Measurements from ENCODE around the gene SRL. TPM values are rescaled to one million over a fixed set of nuclear protein-coding genes. Genes with fewer than 3 reads are reported as not detected.

SRL gene
- total and polyA plus RNA-seq, 4 donors = 0.14 to 0.22 (median 0.17) TPM

DNA sequence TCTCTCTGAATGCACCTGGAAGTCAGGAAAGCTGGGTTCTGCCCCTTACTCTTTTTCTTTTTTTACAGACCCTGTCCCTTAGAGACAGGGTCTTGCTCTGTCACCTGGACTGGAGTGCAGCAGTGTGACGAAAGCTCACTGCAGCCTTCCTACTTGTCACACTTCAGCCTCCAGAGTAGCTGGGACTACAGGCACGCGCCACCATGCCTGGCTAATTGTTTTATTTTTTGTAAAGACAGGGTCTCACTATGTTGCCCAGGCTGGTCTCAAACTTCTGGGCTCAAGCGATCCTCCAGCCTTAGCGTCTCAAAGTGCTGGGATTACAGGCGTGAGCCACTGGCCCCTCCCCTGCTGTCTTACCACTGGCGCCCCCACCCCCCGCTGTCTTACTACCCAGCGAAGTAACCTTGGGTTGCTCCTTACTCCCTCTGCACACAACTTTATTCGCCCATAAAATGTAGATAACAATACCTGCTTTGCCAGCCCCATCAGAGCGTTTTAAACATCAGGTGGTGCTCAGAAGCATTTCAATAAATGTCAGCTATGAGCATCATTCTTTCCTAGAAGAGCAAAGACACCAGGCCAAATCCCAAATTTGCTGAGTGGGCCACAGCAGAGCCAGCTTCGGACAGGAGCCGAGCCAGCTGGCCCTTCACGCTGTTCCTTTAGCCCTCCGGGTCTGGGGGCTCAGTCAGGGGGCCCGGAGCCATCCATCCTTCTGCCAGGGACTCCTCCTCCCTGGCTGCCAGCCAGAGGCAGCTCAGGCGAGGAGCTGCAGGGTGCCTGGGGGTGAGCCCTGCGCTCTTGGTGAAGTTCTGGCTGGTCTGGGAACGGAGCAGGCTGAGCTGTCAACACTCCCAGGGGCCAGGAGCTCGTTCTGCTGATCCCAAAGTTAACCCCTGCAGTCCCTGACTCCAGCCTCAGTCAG, 24.4 kb downstream of the SRL start:
- Histone ChIP-seq H3K4me3 (ENCODE audit: low read depth in 1 of 3, low read length in 3 of 3) (no peak overlapping the region), H3K4me1 (ENCODE audit: control insufficient read depth in 4 of 4, insufficient read depth in 4 of 4, low read length in 3 of 4) (no peaks in the 10 kb centered on the region), H3K27me3 (ENCODE audit: control insufficient read depth in 4 of 4, insufficient read depth in 4 of 4, low read length in 3 of 4) (no peaks in the 10 kb centered on the region), H3K36me3 (ENCODE audit: control insufficient read depth in 4 of 4, insufficient read depth in 3 of 4, low read depth in 1 of 4, low read length in 3 of 4) (no peaks in the 10 kb centered on the region), H3K9me3 (ENCODE audit: control insufficient read depth in 4 of 4, low read length in 3 of 4) (no peaks in the 10 kb centered on the region), H3K9ac (ENCODE audit: low read depth in 1 of 2, low read length in 2 of 2) (no peak overlapping the region), H3K27ac (ENCODE audit: low read depth in 1 of 2, low read length in 2 of 2) (no peak overlapping the region)
- no peak for TF ChIP-seq EGR1 (IDR thresholded peaks at IDR 0.05; ENCODE audit: low read depth in 2 of 2)
- TF ChIP-seq YY1 (IDR thresholded peaks at IDR 0.05) = no peak
- TF ChIP-seq, protein P1, sequence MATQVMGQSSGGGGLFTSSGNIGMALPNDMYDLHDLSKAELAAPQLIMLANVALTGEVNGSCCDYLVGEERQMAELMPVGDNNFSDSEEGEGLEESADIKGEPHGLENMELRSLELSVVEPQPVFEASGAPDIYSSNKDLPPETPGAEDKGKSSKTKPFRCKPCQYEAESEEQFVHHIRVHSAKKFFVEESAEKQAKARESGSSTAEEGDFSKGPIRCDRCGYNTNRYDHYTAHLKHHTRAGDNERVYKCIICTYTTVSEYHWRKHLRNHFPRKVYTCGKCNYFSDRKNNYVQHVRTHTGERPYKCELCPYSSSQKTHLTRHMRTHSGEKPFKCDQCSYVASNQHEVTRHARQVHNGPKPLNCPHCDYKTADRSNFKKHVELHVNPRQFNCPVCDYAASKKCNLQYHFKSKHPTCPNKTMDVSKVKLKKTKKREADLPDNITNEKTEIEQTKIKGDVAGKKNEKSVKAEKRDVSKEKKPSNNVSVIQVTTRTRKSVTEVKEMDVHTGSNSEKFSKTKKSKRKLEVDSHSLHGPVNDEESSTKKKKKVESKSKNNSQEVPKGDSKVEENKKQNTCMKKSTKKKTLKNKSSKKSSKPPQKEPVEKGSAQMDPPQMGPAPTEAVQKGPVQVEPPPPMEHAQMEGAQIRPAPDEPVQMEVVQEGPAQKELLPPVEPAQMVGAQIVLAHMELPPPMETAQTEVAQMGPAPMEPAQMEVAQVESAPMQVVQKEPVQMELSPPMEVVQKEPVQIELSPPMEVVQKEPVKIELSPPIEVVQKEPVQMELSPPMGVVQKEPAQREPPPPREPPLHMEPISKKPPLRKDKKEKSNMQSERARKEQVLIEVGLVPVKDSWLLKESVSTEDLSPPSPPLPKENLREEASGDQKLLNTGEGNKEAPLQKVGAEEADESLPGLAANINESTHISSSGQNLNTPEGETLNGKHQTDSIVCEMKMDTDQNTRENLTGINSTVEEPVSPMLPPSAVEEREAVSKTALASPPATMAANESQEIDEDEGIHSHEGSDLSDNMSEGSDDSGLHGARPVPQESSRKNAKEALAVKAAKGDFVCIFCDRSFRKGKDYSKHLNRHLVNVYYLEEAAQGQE (IDR thresholded peaks at IDR 0.05) = no peak
- TF ChIP-seq RAD21 (IDR thresholded peaks at IDR 0.05) = no peak
- TF ChIP-seq FOXA1 (IDR thresholded peaks at IDR 0.05) = no peak
- TF ChIP-seq SP1 (IDR thresholded peaks at IDR 0.05) = no peak
- TF ChIP-seq HNF4G (IDR thresholded peaks at IDR 0.05) = no peak
- 66% methylated on average over 20 of the region's 20 CpGs for WGBS
- DNase-seq (ENCODE audit: low spot score) = no peak

GRCh38 chr16:4216596-4216995, 25.3 kb downstream of the SRL start:
- 92% methylated on average over 5 of the region's 5 CpGs for WGBS
- no peak overlapping the region for H3K4me3 ChIP-seq (ENCODE audit: low read depth in 1 of 3, low read length in 3 of 3)
- DNase-seq (ENCODE audit: low spot score) = no peak
- no peaks in the 10 kb centered on the region for H3K4me1 ChIP-seq (ENCODE audit: control insufficient read depth in 4 of 4, insufficient read depth in 4 of 4, low read length in 3 of 4)
- TF ChIP-seq RAD21 (IDR thresholded peaks at IDR 0.05) (no peak), MAX (IDR thresholded peaks at IDR 0.05) (no peak), GABPA (IDR thresholded peaks at IDR 0.05 in 1 of 2, conservative IDR thresholded peaks at IDR 0.05 in 1 of 2) (no peak), YY1 (IDR thresholded peaks at IDR 0.05) (no peak), NR2F2 (IDR thresholded peaks at IDR 0.05) (no peak), HNF4G (IDR thresholded peaks at IDR 0.05) (no peak), EGR1 (IDR thresholded peaks at IDR 0.05; ENCODE audit: low read depth in 2 of 2) (no peak), FOXA2 (IDR thresholded peaks at IDR 0.05) (no peak), HNF4A (conservative IDR thresholded peaks at IDR 0.05) (no peak), TAF1 (conservative IDR thresholded peaks at IDR 0.05) (no peak), RXRA (IDR thresholded peaks at IDR 0.05) (no peak), JUND (IDR thresholded peaks at IDR 0.05) (no peak), SP1 (IDR thresholded peaks at IDR 0.05) (no peak), FOXA1 (IDR thresholded peaks at IDR 0.05) (no peak)
- TF ChIP-seq, protein P2, sequence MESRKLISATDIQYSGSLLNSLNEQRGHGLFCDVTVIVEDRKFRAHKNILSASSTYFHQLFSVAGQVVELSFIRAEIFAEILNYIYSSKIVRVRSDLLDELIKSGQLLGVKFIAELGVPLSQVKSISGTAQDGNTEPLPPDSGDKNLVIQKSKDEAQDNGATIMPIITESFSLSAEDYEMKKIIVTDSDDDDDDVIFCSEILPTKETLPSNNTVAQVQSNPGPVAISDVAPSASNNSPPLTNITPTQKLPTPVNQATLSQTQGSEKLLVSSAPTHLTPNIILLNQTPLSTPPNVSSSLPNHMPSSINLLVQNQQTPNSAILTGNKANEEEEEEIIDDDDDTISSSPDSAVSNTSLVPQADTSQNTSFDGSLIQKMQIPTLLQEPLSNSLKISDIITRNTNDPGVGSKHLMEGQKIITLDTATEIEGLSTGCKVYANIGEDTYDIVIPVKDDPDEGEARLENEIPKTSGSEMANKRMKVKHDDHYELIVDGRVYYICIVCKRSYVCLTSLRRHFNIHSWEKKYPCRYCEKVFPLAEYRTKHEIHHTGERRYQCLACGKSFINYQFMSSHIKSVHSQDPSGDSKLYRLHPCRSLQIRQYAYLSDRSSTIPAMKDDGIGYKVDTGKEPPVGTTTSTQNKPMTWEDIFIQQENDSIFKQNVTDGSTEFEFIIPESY (IDR thresholded peaks at IDR 0.05) = no peak
- TF ChIP-seq, protein P1 (IDR thresholded peaks at IDR 0.05) = no peak
- TF ChIP-seq, protein P3, sequence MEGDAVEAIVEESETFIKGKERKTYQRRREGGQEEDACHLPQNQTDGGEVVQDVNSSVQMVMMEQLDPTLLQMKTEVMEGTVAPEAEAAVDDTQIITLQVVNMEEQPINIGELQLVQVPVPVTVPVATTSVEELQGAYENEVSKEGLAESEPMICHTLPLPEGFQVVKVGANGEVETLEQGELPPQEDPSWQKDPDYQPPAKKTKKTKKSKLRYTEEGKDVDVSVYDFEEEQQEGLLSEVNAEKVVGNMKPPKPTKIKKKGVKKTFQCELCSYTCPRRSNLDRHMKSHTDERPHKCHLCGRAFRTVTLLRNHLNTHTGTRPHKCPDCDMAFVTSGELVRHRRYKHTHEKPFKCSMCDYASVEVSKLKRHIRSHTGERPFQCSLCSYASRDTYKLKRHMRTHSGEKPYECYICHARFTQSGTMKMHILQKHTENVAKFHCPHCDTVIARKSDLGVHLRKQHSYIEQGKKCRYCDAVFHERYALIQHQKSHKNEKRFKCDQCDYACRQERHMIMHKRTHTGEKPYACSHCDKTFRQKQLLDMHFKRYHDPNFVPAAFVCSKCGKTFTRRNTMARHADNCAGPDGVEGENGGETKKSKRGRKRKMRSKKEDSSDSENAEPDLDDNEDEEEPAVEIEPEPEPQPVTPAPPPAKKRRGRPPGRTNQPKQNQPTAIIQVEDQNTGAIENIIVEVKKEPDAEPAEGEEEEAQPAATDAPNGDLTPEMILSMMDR (IDR thresholded peaks at IDR 0.05; ENCODE audit: low read depth, low read length, missing input control) = no peak
- TF ChIP-seq, protein P4, sequence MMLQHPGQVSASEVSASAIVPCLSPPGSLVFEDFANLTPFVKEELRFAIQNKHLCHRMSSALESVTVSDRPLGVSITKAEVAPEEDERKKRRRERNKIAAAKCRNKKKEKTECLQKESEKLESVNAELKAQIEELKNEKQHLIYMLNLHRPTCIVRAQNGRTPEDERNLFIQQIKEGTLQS (IDR thresholded peaks at IDR 0.05) = no peak
- H3K27ac ChIP-seq (ENCODE audit: low read depth in 1 of 2, low read length in 2 of 2) = no peak overlapping the region
- no peak overlapping the region for H3K9ac ChIP-seq (ENCODE audit: low read depth in 1 of 2, low read length in 2 of 2)
- H3K9me3 ChIP-seq (ENCODE audit: control insufficient read depth in 4 of 4, low read length in 3 of 4) = no peaks in the 10 kb centered on the region
- no peaks in the 10 kb centered on the region for H3K36me3 ChIP-seq (ENCODE audit: control insufficient read depth in 4 of 4, insufficient read depth in 3 of 4, low read depth in 1 of 4, low read length in 3 of 4)
- H3K27me3 ChIP-seq (ENCODE audit: control insufficient read depth in 4 of 4, insufficient read depth in 4 of 4, low read length in 3 of 4) = no peaks in the 10 kb centered on the region

Data from liver (tissue), 9 donors.